ENCODE results near the gene VPS39. TPM values are rescaled to one million over a fixed set of nuclear protein-coding genes. Genes with fewer than 3 reads are reported as not detected.

VPS39 gene
- total and polyA plus RNA-seq, 2 donors (not counting 3 experiments of a cell fraction or from before 2014, with no cell fraction given), result 56.5 to 56.7 TPM

GRCh38 chr15:42220216-42220615, 12.1 kb upstream of the VPS39 start:
- Histone ChIP-seq H3K79me2 (ENCODE audit: control insufficient read depth, insufficient read depth, low read length) (no peaks in the 10 kb centered on the region), H2AFZ (ENCODE audit: low read depth, low read length) (no peak overlapping the region), H3K9me1 (replicated peaks; ENCODE audit: control insufficient read depth, extremely low read depth, insufficient read depth, low read length) (no peaks in the 10 kb centered on the region), H3K27me3 (ENCODE audit: control insufficient read depth in 2 of 2, insufficient read depth in 2 of 2, low read length in 2 of 2) (no peaks in the 10 kb centered on the region), H3K4me1 (ENCODE audit: control insufficient read depth, extremely low read depth, insufficient read depth, low read length) (no peaks in the 10 kb centered on the region), H3K4me3 (replicated peaks in 1 of 3; ENCODE audit: insufficient read depth in 1 of 3, low read depth in 1 of 3, low read length in 3 of 3) (no peak overlapping the region), H3K9ac (replicated peaks; ENCODE audit: extremely low read depth, insufficient read depth, low read length) (no peak overlapping the region), H3K36me3 (ENCODE audit: control insufficient read depth in 2 of 2, extremely low read depth in 1 of 2, insufficient read depth in 2 of 2, low read length in 2 of 2) (peaks cover 3 to 10% of the 10 kb centered on the region in 2 experiments), H4K20me1 (replicated peaks; ENCODE audit: control insufficient read depth, extremely low read depth, insufficient read depth, low read length) (no peaks in the 10 kb centered on the region), H3K9me3 (replicated peaks; ENCODE audit: control insufficient read depth, insufficient read depth, low read length) (no peaks in the 10 kb centered on the region), H3K27ac (ENCODE audit: insufficient read depth, low read depth, low read length) (no peak overlapping the region), H3K4me2 (ENCODE audit: insufficient read depth, low read length) (no peak overlapping the region)
- dilution Hi-C loops (cut with MboI; ENCODE audit: extremely low pct_ligation_motif_present, low sequenced_read_pairs) (no loop called here), intact Hi-C loops (cut with micrococcal nuclease) (no loop called here)
- CTCF ChIA-PET, result interaction anchor here (1.2 to 1.7 kb wide), 5 partner anchors 10 to 165 kb away, joined by 3 to 11 read pairs (median 3); partner anchors contain the start of gene VPS39
- no TSS peak for BruUV-seq (replicated peaks)
- no peak for FAIRE-seq
- POLR2A ChIA-PET, result interaction anchor here (1.1 kb wide), 1 partner anchor 12 kb away, joined by 3 read pairs; the partner anchor contains the start of gene VPS39
- TF ChIP-seq POLR2AphosphoS5 (IDR thresholded peaks at IDR 0.05; ENCODE audit: insufficient read depth, low read depth, low read length) (no peak), FOS (IDR thresholded peaks at IDR 0.05; ENCODE audit: borderline replicate concordance, insufficient read depth, low read length) (no peak), GATA2 (IDR thresholded peaks at IDR 0.05; ENCODE audit: insufficient read depth, insufficient read length, low read depth, low read length) (no peak), MAX (IDR thresholded peaks at IDR 0.05; ENCODE audit: insufficient read depth, insufficient read length) (no peak), POLR2A (IDR thresholded peaks at IDR 0.05; ENCODE audit: low read depth, low read length) (no peak), EZH2 (IDR thresholded peaks at IDR 0.05; ENCODE audit: borderline replicate concordance, low read depth, low read length, severe bottlenecking) (no peak), JUN (IDR thresholded peaks at IDR 0.05; ENCODE audit: borderline replicate concordance, insufficient read depth, insufficient read length, low read depth) (no peak), MYC (IDR thresholded peaks at IDR 0.05; ENCODE audit: low read depth, low read length) (no peak)
- TF ChIP-seq, protein P1, sequence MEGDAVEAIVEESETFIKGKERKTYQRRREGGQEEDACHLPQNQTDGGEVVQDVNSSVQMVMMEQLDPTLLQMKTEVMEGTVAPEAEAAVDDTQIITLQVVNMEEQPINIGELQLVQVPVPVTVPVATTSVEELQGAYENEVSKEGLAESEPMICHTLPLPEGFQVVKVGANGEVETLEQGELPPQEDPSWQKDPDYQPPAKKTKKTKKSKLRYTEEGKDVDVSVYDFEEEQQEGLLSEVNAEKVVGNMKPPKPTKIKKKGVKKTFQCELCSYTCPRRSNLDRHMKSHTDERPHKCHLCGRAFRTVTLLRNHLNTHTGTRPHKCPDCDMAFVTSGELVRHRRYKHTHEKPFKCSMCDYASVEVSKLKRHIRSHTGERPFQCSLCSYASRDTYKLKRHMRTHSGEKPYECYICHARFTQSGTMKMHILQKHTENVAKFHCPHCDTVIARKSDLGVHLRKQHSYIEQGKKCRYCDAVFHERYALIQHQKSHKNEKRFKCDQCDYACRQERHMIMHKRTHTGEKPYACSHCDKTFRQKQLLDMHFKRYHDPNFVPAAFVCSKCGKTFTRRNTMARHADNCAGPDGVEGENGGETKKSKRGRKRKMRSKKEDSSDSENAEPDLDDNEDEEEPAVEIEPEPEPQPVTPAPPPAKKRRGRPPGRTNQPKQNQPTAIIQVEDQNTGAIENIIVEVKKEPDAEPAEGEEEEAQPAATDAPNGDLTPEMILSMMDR (IDR thresholded peaks at IDR 0.05; ENCODE audit: extremely low read depth in 1 of 2, insufficient read depth in 1 of 2, low read depth in 1 of 2, low read length in 2 of 2), result no peak
- peak; percentile 54 for DNase-seq (ENCODE audit: low read depth, low spot score)
